PC-9 (cell line): Measurements from ENCODE around the gene NKAPD1. TPM values are rescaled to one million over a fixed set of nuclear protein-coding genes. Genes with fewer than 3 reads are reported as not detected.
"Not testable (repeated sequence)": the region's sequence is repeated elsewhere in the genome, so short reads cannot be mapped to it uniquely, and the experiment has no call there.

Experiments
- BruUV-seq: library from RNA; stranded (reverse); fragments of 400-500 nt; replicated peaks from 2 replicates; lab custom pipeline; 2021; lab: Mats Ljungman, UMichigan
- CTCF ChIA-PET: fragments of 300-600 bp; sonication (Branson Sonifier 250); formaldehyde crosslinking; loops from one replicate; lab custom pipeline; 2022; ENCODE audit warnings: antibody characterized with exemption; lab: Charles Lee
- POLR2A ChIA-PET: fragments of 300-600 bp; sonication (Branson Sonifier 250); formaldehyde crosslinking; loops from one replicate; lab custom pipeline; 2022; ENCODE audit warnings: antibody characterized with exemption; ENCODE audit not compliant: unreplicated experiment; lab: Charles Lee
- DNase-seq, 2 experiments: peaks; one replicate each; pipeline versions ENCODE4 v3.0.0 to v3.0.0-alpha.2; 2015 to 2022; ENCODE audit warnings: mixed read lengths in 1 of 2
- H2AFZ ChIP-seq: fragments of 200-600 bp; sonication (generic); 2 replicates; pipeline ENCODE4 v1.8.1; 2017; ENCODE audit warnings: antibody characterized with exemption
- H3F3A ChIP-seq: fragments of 200-600 bp; sonication (generic); 2 replicates; pipeline ENCODE4 v1.8.1; 2017; ENCODE audit warnings: antibody characterized with exemption, mild to moderate bottlenecking, low read depth; ENCODE audit not compliant: insufficient read depth
- H3K27ac ChIP-seq: fragments of 200-600 bp; sonication (generic); 2 replicates; pipeline ENCODE4 v1.6.1; 2016; ENCODE audit warnings: mixed run types
- H3K27me3 ChIP-seq: fragments of 200-600 bp; sonication (generic); 2 replicates; pipeline ENCODE4 v1.6.1; 2016; ENCODE audit warnings: low read depth, mixed run types; ENCODE audit not compliant: insufficient read depth
- H3K36me3 ChIP-seq: fragments of 200-600 bp; sonication (generic); 2 replicates; pipeline ENCODE4 v1.6.1; 2016; ENCODE audit warnings: low read depth, mixed run types
- H3K4me1 ChIP-seq: fragments of 200-600 bp; sonication (generic); replicated peaks from 2 replicates; pipeline ENCODE4 v1.6.1; 2016; ENCODE audit warnings: mixed run types; ENCODE audit not compliant: insufficient read depth
- H3K4me2 ChIP-seq: fragments of 200-600 bp; sonication (generic); 2 replicates; pipeline ENCODE4 v1.6.1; 2017; ENCODE audit warnings: mixed run types
- H3K4me3 ChIP-seq: fragments of 200-600 bp; sonication (generic); 2 replicates; pipeline ENCODE4 v1.6.1; 2016; ENCODE audit warnings: mixed run types
- H3K79me2 ChIP-seq: fragments of 200-600 bp; sonication (generic); 2 replicates; pipeline ENCODE4 v1.6.1; 2017; ENCODE audit warnings: low read depth, mixed run types
- H3K9me2 ChIP-seq: fragments of 200-600 bp; sonication (generic); 2 replicates; pipeline ENCODE4 v1.8.1; 2017; ENCODE audit warnings: mild to moderate bottlenecking; ENCODE audit not compliant: insufficient read depth
- H3K9me3 ChIP-seq: fragments of 200-600 bp; sonication (generic); 2 replicates; pipeline ENCODE4 v1.8.1; 2016; ENCODE audit warnings: low read depth; ENCODE audit not compliant: insufficient read depth
- H4K20me1 ChIP-seq: fragments of 200-600 bp; sonication (generic); 2 replicates; pipeline ENCODE4 v1.8.1; 2017; ENCODE audit not compliant: insufficient read depth
- CTCF ChIP-seq: fragments of 200-600 bp; sonication (generic); conservative IDR thresholded peaks from 2 replicates; pipeline ENCODE4 v1.6.1; 2017; ENCODE audit warnings: mixed run types, antibody characterized with exemption, mild to moderate bottlenecking, moderate library complexity
- EZH2 ChIP-seq: fragments of 200-600 bp; sonication (generic); IDR thresholded peaks from 2 replicates; pipeline ENCODE4 v1.8.0; 2017; ENCODE audit warnings: antibody characterized with exemption, low read depth
- intact Hi-C: fragments of 100-400 bp; cut with micrococcal nuclease; formaldehyde crosslinking; loops from one replicate; pipeline ENCODE4 v1.10.0; 2022; ENCODE audit not compliant: unreplicated experiment
- total RNA-seq: library from RNA; stranded (reverse); gene quantifications from 2 replicates; pipeline ENCODE4 v1.2.3, GENCODE V29; 2021

NKAPD1 gene
- total RNA-seq, 1 experiment from 2014 or later: 16.5 TPM

GRCh38 chr11:112086422-112087191, 12.5 kb downstream of the NKAPD1 start, which contains the start of the genes SDHD and TIMM8B:
SDHD (plus strand) TSS chr11:112086873; CDS start chr11:112086908, 35 bp downstream.
TIMM8B (minus strand) TSS chr11:112086756; CDS start chr11:112086723, 33 bp downstream.
- Histone ChIP-seq H3K9me2 (no peaks in the 10 kb centered on the region), H3K4me3 (peak within 1 kb of the TSS; percentile 96), H3K79me2 (peaks cover 55% of the 10 kb centered on the region), H2AFZ (peak within 1 kb of the TSS; percentile 91), H3K27me3 (no peaks in the 10 kb centered on the region), H3K36me3 (peaks cover 62% of the 10 kb centered on the region), H4K20me1 (no peaks in the 10 kb centered on the region), H3K4me1 (peaks cover 21% of the 10 kb centered on the region), H3F3A (peaks cover 42% of the 10 kb centered on the region), H3K27ac (peak within 1 kb of the TSS; percentile 26), H3K4me2 (peak within 1 kb of the TSS; percentile 93), H3K9me3 (no peaks in the 10 kb centered on the region)
- intact Hi-C loops: loop anchor here (2.0 kb wide), 1 partner anchor 208 kb away; the partner anchor contains the start of genes CFAP68 and FDXACB1
- no TSS peak for BruUV-seq
- TF ChIP-seq CTCF (no peak), EZH2 (no peak)
- POLR2A ChIA-PET: interaction anchor here (0.6 to 0.7 kb wide), 3 partner anchors 61 to 788 kb away, joined by 5 read pairs; no protein-coding TSS in a partner anchor
- peak; percentile 93 to 95 for DNase-seq
- CTCF ChIA-PET: interaction anchor here (0.6 kb wide), 1 partner anchor 260 kb away, joined by 3 read pairs; no protein-coding TSS in a partner anchor

GRCh38 chr11:112087212-112087611, 13.1 kb downstream of the NKAPD1 start:
- Histone ChIP-seq H3F3A (peaks cover 36% of the 10 kb centered on the region), H3K9me2 (no peaks in the 10 kb centered on the region), H3K27me3 (no peaks in the 10 kb centered on the region), H3K4me3 (peak overlapping the region; percentile 96), H3K36me3 (peaks cover 63% of the 10 kb centered on the region), H3K4me1 (peaks cover 21% of the 10 kb centered on the region), H3K4me2 (peak overlapping the region; percentile 77), H3K79me2 (peaks cover 55% of the 10 kb centered on the region), H3K27ac (no peak overlapping the region), H4K20me1 (no peaks in the 10 kb centered on the region), H2AFZ (peak overlapping the region; percentile 91), H3K9me3 (no peaks in the 10 kb centered on the region)
- CTCF ChIA-PET: no interaction called here
- BruUV-seq: no TSS peak
- intact Hi-C loops: loop anchor here (2.0 kb wide), 1 partner anchor 208 kb away; the partner anchor contains the start of genes CFAP68 and FDXACB1
- no peak for DNase-seq
- TF ChIP-seq EZH2 (no peak), CTCF (no peak)
- POLR2A ChIA-PET: interaction anchor here (0.6 to 0.7 kb wide), 4 partner anchors 61 to 788 kb away, joined by 5 to 14 read pairs (median 5); no protein-coding TSS in a partner anchor

- H3K4me3 ChIP-seq, H3K9me2 ChIP-seq, H3K4me2 ChIP-seq, H3K79me2 ChIP-seq, H2AFZ ChIP-seq, H3K27ac ChIP-seq, H3F3A ChIP-seq, intact Hi-C loops, H3K4me1 ChIP-seq, H3K9me3 ChIP-seq, CTCF ChIA-PET, POLR2A ChIA-PET, H3K27me3 ChIP-seq, DNase-seq, BruUV-seq, H4K20me1 ChIP-seq: not testable (repeated sequence)
- H3K36me3 ChIP-seq: peaks cover 40% of the 10 kb centered on the region
These were observed 21.2 kb downstream of the NKAPD1 start for GRCh38 chr11:112095302-112095701.
